ENCODE results near the gene PID1.

PID1 gene

GRCh38 chr2:229071292-229071976 lies 199.7 kb downstream of the PID1 start:
- no peak for DNase-seq (ENCODE audit: low read depth)

- DNase-seq (ENCODE audit: low read depth) = no peak
These were observed 204.9 kb downstream of the PID1 start for GRCh38 chr2:229066121-229066715.

- DNase-seq (ENCODE audit: low read depth) = no peak
These were observed 206.3 kb downstream of the PID1 start for GRCh38 chr2:229064749-229065148.

- DNase-seq (ENCODE audit: low read depth) = no peak
These were observed 210.9 kb downstream of the PID1 start for GRCh38 chr2:229060147-229060546.

GRCh38 chr2:229059331-229060033 lies 211.6 kb downstream of the PID1 start:
- DNase-seq (ENCODE audit: low read depth) = no peak

GRCh38 chr2:229057976-229058553 lies 213.0 kb downstream of the PID1 start:
- no peak for DNase-seq (ENCODE audit: low read depth)

- DNase-seq (ENCODE audit: low read depth) = no peak
These were observed 216.8 kb downstream of the PID1 start for GRCh38 chr2:229054311-229054710.

- DNase-seq (ENCODE audit: low read depth) = no peak
These were observed 219.3 kb downstream of the PID1 start for GRCh38 chr2:229051798-229052197.

GRCh38 chr2:229050133-229050532 lies 221.0 kb downstream of the PID1 start:
- no peak for DNase-seq (ENCODE audit: low read depth)

GRCh38 chr2:229048134-229048533 lies 223.0 kb downstream of the PID1 start:
- DNase-seq (ENCODE audit: low read depth) = no peak

GRCh38 chr2:229045671-229046070 lies 225.4 kb downstream of the PID1 start:
- no peak for DNase-seq (ENCODE audit: low read depth)

- DNase-seq (ENCODE audit: low read depth) = no peak
These were observed 226.5 kb downstream of the PID1 start for GRCh38 chr2:229044581-229044980.

- no peak for DNase-seq (ENCODE audit: low read depth)
These were observed 227.4 kb downstream of the PID1 start for GRCh38 chr2:229043681-229044080.

GRCh38 chr2:229042349-229042748 lies 228.7 kb downstream of the PID1 start:
- no peak for DNase-seq (ENCODE audit: low read depth)

- no peak for DNase-seq (ENCODE audit: low read depth)
These were observed 229.4 kb downstream of the PID1 start for GRCh38 chr2:229041691-229042090.

- DNase-seq (ENCODE audit: low read depth) = no peak
These were observed 233.5 kb downstream of the PID1 start for GRCh38 chr2:229037621-229038020.

GRCh38 chr2:229033816-229034215 lies 237.3 kb downstream of the PID1 start:
- DNase-seq (ENCODE audit: low read depth) = no peak

GRCh38 chr2:229032608-229033234 lies 238.4 kb downstream of the PID1 start:
- no peak for DNase-seq (ENCODE audit: low read depth)

- DNase-seq (ENCODE audit: low read depth) = no peak
These were observed 243.6 kb downstream of the PID1 start for GRCh38 chr2:229027353-229028105.

GRCh38 chr2:229025653-229026052 lies 245.4 kb downstream of the PID1 start:
- no peak for DNase-seq (ENCODE audit: low read depth)

- no peak for DNase-seq (ENCODE audit: low read depth)
These were observed 248.4 kb downstream of the PID1 start for GRCh38 chr2:229022652-229023051.

GRCh38 chr2:229022071-229022470 lies 249.0 kb downstream of the PID1 start:
- DNase-seq (ENCODE audit: low read depth) = no peak

Data from stimulated activated CD8-positive, alpha-beta memory T cell treated with anti-CD3 and anti-CD28 coated beads, Interleukin-7, amount 100 ng/mL, for 24 hours (primary cell).